HepG2 (cell line): ENCODE measurements around the gene PRDM10. TPM values are rescaled to one million over a fixed set of nuclear protein-coding genes. Genes with fewer than 3 reads are reported as not detected.

ENCODE experiments used
- ATAC-seq: fragments of 200-7000 bp; cut with Tn5 transposase; 3 replicates; pipeline ENCODE4 v1.9.1; 2020; ENCODE audit warnings: mild to moderate bottlenecking, moderate library complexity
- BruUV-seq: library from RNA; stranded (reverse); fragments of 400-500 nt; replicated peaks from 2 replicates; lab custom pipeline; 2021; lab: Mats Ljungman, UMichigan
- CTCF ChIA-PET: fragments of 300-600 bp; formaldehyde crosslinking; extraction: SDS; loops from one replicate; lab custom pipeline; 2021; ENCODE audit warnings: low total read pairs, inconsistent platforms, low intra/inter-chr PET ratio; lab: Yijun Ruan, JAX
- POLR2A ChIA-PET: fragments of 350-600 bp; sonication (Branson Sonifier 250); formaldehyde crosslinking; loops from one replicate; lab custom pipeline; 2020; ENCODE audit warnings: antibody characterized with exemption, inconsistent platforms; lab: Yijun Ruan, JAX
- DNase-seq: peaks from one replicate; pipeline ENCODE4 v3.0.0-alpha.2; 2015; ENCODE audit warnings: low spot score
- FAIRE-seq: peaks from 3 replicates; lab custom pipeline; 2011; peaks lifted over from hg19 to GRCh38; lab: Jason Lieb, UNC
- H2AFZ ChIP-seq: one replicate; pipeline ENCODE4 v1.6.1; 2011; ENCODE audit warnings: low read length, inconsistent platforms
- H3K27ac ChIP-seq: fragments of 300-600 bp; 3 replicates; pipeline ENCODE4 v1.8.0; 2011; ENCODE audit warnings: mixed run types, mild to moderate bottlenecking, mixed read lengths, low read length, inconsistent platforms; ENCODE audit not compliant: insufficient read depth; ENCODE audit errors: extremely low read length
- H3K27me3 ChIP-seq, 2 experiments: fragments of 200-600 bp in 1 of 2; 2 replicates in 1 of 2; 3 replicates in 1 of 2; pipeline versions ENCODE4 v1.6.0 to v1.8.0; 2011; ENCODE audit warnings: low read length in 2 of 2, mild to moderate bottlenecking in 2 of 2, moderate library complexity in 2 of 2, inconsistent platforms in 1 of 2; ENCODE audit not compliant: insufficient read depth in 2 of 2, control insufficient read depth in 1 of 2
- H3K36me3 ChIP-seq, 2 experiments: fragments of 200-600 bp in 1 of 2; replicated peaks in 1 of 2; 2 replicates in 1 of 2; 3 replicates in 1 of 2; pipeline versions ENCODE4 v1.5.1 to v1.8.0; 2011; ENCODE audit warnings: low read length in 2 of 2, inconsistent platforms in 1 of 2; ENCODE audit not compliant: insufficient read depth in 2 of 2, control insufficient read depth in 1 of 2
- H3K4me1 ChIP-seq: 2 replicates; pipeline ENCODE4 v1.5.1; 2012; ENCODE audit warnings: low read length, inconsistent platforms; ENCODE audit not compliant: insufficient read depth
- H3K4me2 ChIP-seq: 2 replicates; pipeline ENCODE4 v1.6.0; 2011; ENCODE audit warnings: low read depth, low read length, inconsistent platforms
- H3K4me3 ChIP-seq, 3 experiments: fragments of 200-600 bp in 1 of 3; sonication (generic), shearing (Covaris generic) in 1 of 3; replicated peaks in 1 of 3; 2 replicates each; pipeline ENCODE4 v1.5.1; 2011 to 2016; ENCODE audit warnings: low read length in 3 of 3, inconsistent platforms in 2 of 3, low read depth in 2 of 3, mild to moderate bottlenecking in 2 of 3, control low read depth in 1 of 3, mixed read lengths in 1 of 3; ENCODE audit not compliant: insufficient read depth in 1 of 3
- H3K79me2 ChIP-seq: one replicate; pipeline ENCODE4 v1.6.1; 2011; ENCODE audit warnings: low read length, inconsistent platforms; ENCODE audit not compliant: insufficient read depth
- H3K9ac ChIP-seq: 2 replicates; pipeline ENCODE4 v1.6.0; 2011; ENCODE audit warnings: mild to moderate bottlenecking, low read depth, low read length, inconsistent platforms; ENCODE audit not compliant: insufficient read depth
- H3K9me3 ChIP-seq: 2 replicates; pipeline ENCODE4 v1.5.1; 2012; ENCODE audit warnings: mild to moderate bottlenecking, low read length
- H4K20me1 ChIP-seq: 2 replicates; pipeline ENCODE4 v1.6.0; 2011; ENCODE audit warnings: inconsistent platforms, mild to moderate bottlenecking, low read length, moderate library complexity; ENCODE audit not compliant: insufficient read depth
- FOXA1 ChIP-seq, 2 experiments: fragments of 450-650 bp in 1 of 2; sonication (generic) in 1 of 2; formaldehyde crosslinking in 1 of 2; IDR thresholded peaks; 2 replicates each; pipeline versions ENCODE4 v1.4.0 to v1.6.1; 2016 to 2020; ENCODE audit warnings: missing genetic modification reagents in 1 of 2
- HOXA5 ChIP-seq: sonication (generic); formaldehyde crosslinking; IDR thresholded peaks from 2 replicates; pipeline ENCODE4 v1.4.0; 2020; ENCODE audit warnings: missing genetic modification reagents
- ISL2 ChIP-seq: sonication (generic); formaldehyde crosslinking; IDR thresholded peaks from 2 replicates; pipeline ENCODE4 v1.5.0; 2020; ENCODE audit warnings: missing genetic modification reagents
- KMT2A ChIP-seq: sonication (generic); formaldehyde crosslinking; IDR thresholded peaks from 2 replicates; pipeline ENCODE4 v1.4.0; 2020; ENCODE audit warnings: missing genetic modification reagents
- NONO ChIP-seq, 2 experiments: fragments of 450-650 bp in 1 of 2; sonication (generic) in 1 of 2; formaldehyde crosslinking in 1 of 2; IDR thresholded peaks in 1 of 2; conservative IDR thresholded peaks in 1 of 2; 2 replicates each; pipeline versions ENCODE4 v1.6.1 to v1.8.0; 2017 to 2022; ENCODE audit warnings: mild to moderate bottlenecking in 1 of 2, missing genetic modification reagents in 1 of 2, moderate library complexity in 1 of 2
- SAFB2 ChIP-seq: sonication (generic); formaldehyde crosslinking; IDR thresholded peaks from 2 replicates; pipeline ENCODE4 v1.5.1; 2020; ENCODE audit warnings: missing genetic modification reagents, low read depth, mild to moderate bottlenecking, borderline replicate concordance
- SALL1 ChIP-seq: sonication (generic); formaldehyde crosslinking; IDR thresholded peaks from 2 replicates; pipeline ENCODE4 v1.8.0; 2022; ENCODE audit warnings: mild to moderate bottlenecking, missing genetic modification reagents
- SALL2 ChIP-seq: sonication (generic); formaldehyde crosslinking; IDR thresholded peaks from 2 replicates; pipeline ENCODE4 v1.8.1; 2023; ENCODE audit warnings: mild to moderate bottlenecking, missing genetic modification reagents, inconsistent platforms
- SAP130 ChIP-seq: IDR thresholded peaks from 2 replicates; pipeline ENCODE4 v1.6.1; 2016; ENCODE audit warnings: low read depth
- SP1 ChIP-seq, 2 experiments: fragments of 450-650 bp in 1 of 2; sonication (generic) in 1 of 2; formaldehyde crosslinking in 1 of 2; IDR thresholded peaks; 2 replicates each; pipeline versions ENCODE4 v1.4.0 to v1.6.1; 2016 to 2020; ENCODE audit warnings: missing genetic modification reagents in 1 of 2
- THAP11 ChIP-seq: IDR thresholded peaks from 2 replicates; pipeline ENCODE4 v1.6.1; 2016; ENCODE audit warnings: missing biosample characterization, missing genetic modification reagents
- ZNF30 ChIP-seq: sonication (generic); formaldehyde crosslinking; IDR thresholded peaks from 2 replicates; pipeline ENCODE4 v1.5.0; 2020; ENCODE audit warnings: mild to moderate bottlenecking, missing genetic modification reagents
- ZNF598 ChIP-seq: sonication (generic); formaldehyde crosslinking; IDR thresholded peaks from 2 replicates; pipeline ENCODE4 v1.5.1; 2020; ENCODE audit warnings: mild to moderate bottlenecking, missing genetic modification reagents, borderline replicate concordance
- ZNF629 ChIP-seq: sonication (generic); formaldehyde crosslinking; conservative IDR thresholded peaks from 2 replicates; pipeline ENCODE4 v1.5.0; 2020; ENCODE audit warnings: missing genetic modification reagents
- ZNF660 ChIP-seq: sonication (generic); formaldehyde crosslinking; IDR thresholded peaks from 2 replicates; pipeline ENCODE4 v1.5.1; 2020; ENCODE audit warnings: mild to moderate bottlenecking, low read depth, missing genetic modification reagents, borderline replicate concordance
- WGBS: methylation state at CpG from one replicate; pipeline ENCODE4 v1.1.6; 2017; ENCODE audit warnings: low lambda C conversion rate; 5-methylcytosine and 5-hydroxymethylcytosine counted together
- in situ Hi-C: cut with HindIII; loops from 2 replicates; pipeline ENCODE4 v1.10.0; 2017; ENCODE audit warnings: low pct_unique_long_range_greater_than_20kb; ENCODE audit not compliant: extremely low pct_ligation_motif_present
- intact Hi-C: fragments of 100-400 bp; cut with micrococcal nuclease; formaldehyde crosslinking; loops from one replicate; pipeline ENCODE4 v1.10.0; 2022; ENCODE audit not compliant: unreplicated experiment
- polyA plus RNA-seq, 8 experiments: library from polyadenylated mRNA; depleted of rRNA in 3 of 8; stranded (reverse) in 7 of 8; unstranded in 1 of 8; fragments of >200 nt; fragmentation: Illumina TruSeq in 4 of 8; extraction: Trizol in 4 of 8; gene quantifications; 2 replicates each; pipeline versions ENCODE4 v1.2.1 to v1.2.3, GENCODE V29; 2011 to 2016; ENCODE audit warnings: low read depth in 4 of 8, missing spikeins in 1 of 8, mixed read lengths in 1 of 8; ENCODE audit not compliant: insufficient read depth in 1 of 8
- total RNA-seq, 5 experiments: library from RNA; depleted of rRNA; stranded (reverse); fragments of >200 nt; fragmentation: Illumina TruSeq; extraction: Trizol; gene quantifications; 2 replicates each; pipeline ENCODE4 v1.2.3, GENCODE V29; 2016; ENCODE audit warnings: low read depth in 1 of 5
- TF ChIP-seq, protein P1 (sequence below): sonication (generic); formaldehyde crosslinking; IDR thresholded peaks from 2 replicates; pipeline ENCODE4 v1.8.1; 2023; ENCODE audit warnings: mild to moderate bottlenecking, moderate library complexity, missing genetic modification reagents
- TF ChIP-seq, protein P2 (sequence below): IDR thresholded peaks from 2 replicates; pipeline ENCODE4 v1.4.0; 2020; ENCODE audit warnings: mild to moderate bottlenecking, missing genetic modification reagents

Gene PRDM10
- total and polyA plus RNA-seq, 2 of the 13 experiments (the other 11 are each of a cell fraction or from before 2014, with no cell fraction given), result 5.7 to 5.8 TPM

DNA sequence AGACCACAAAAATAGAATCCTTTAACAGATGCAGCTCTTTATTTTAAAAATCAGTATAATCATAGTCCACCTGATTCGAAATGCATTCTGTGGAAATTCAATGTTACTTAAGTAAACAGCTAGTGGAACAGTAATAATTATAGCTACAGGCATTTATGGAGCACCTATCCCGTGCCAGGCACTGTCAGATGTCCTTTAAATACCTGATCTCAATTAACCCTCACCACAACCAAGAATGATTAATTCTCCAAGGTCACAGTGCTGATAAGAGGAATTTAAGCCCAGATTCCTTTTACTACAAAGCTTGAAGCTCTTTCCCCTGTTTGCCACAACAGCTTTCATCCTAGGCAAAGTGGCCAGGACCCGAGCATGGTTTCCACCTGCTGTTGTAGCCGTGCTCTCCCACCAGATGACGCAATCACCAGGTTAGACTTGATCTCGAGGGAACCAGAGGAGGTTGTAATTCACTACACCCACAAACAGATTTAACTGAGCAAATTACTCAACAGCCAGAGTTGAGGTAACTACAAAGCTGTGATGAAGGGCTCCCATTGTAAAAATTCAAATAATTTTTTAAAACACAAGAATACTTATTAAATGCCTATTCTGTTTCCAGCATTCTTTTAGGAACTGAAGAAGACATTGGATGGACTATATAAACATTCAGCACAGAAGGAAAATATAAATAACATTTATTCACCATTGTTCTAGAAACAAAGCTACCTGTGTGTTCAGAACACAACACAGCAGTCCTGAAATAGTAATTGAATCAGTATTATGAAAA lies 10.3 kb downstream of the PRDM10 start:
- H3K4me1 ChIP-seq, result peaks cover 47% of the 10 kb centered on the region
- H3K9ac ChIP-seq, result no peak overlapping the region
- peak; percentile 56 for FAIRE-seq
- peak; percentile 82 for DNase-seq
- BruUV-seq, result no TSS peak
- no peaks in the 10 kb centered on the region for H3K27me3 ChIP-seq
- H3K79me2 ChIP-seq, result peaks cover 46% of the 10 kb centered on the region
- WGBS, result 28% methylated on average over 6 of the region's 6 CpGs
- H3K9me3 ChIP-seq, result no peaks in the 10 kb centered on the region
- H2AFZ ChIP-seq, result no peak overlapping the region
- peak overlapping the region; percentile 18; the same call in 1 of the 2 replicates for H3K4me2 ChIP-seq
- ChIA-PET CTCF (interaction anchor here (2.3 kb wide), 1 partner anchor 140 kb away, joined by 14 read pairs; no protein-coding TSS in a partner anchor), POLR2A (interaction anchor here (0.6 to 3.2 kb wide), 6 partner anchors 10 to 139 kb away, joined by 3 to 59 read pairs (median 4); partner anchors contain the start of gene PRDM10)
- ATAC-seq, result peak; percentile 90
- no peaks in the 10 kb centered on the region for H4K20me1 ChIP-seq
- no peak overlapping the region for H3K4me3 ChIP-seq
- H3K27ac ChIP-seq, result peak overlapping the region; percentile 3
- in situ Hi-C loops, result loop anchor here (5.0 kb wide), 1 partner anchor 140 kb away; no protein-coding TSS in a partner anchor
- intact Hi-C loops, result loop anchor here (1.0 kb wide), 2 partner anchors 19 to 140 kb away; no protein-coding TSS in a partner anchor
- no peaks in the 10 kb centered on the region; a peak in 1 of 5 replicates for H3K36me3 ChIP-seq
- TF ChIP-seq SP1 (IDR thresholded peaks at IDR 0.05) (no peak), SP1 (CRISPR knock-in tag; IDR thresholded peaks at IDR 0.05) (no peak), ZNF629 (CRISPR knock-in tag) (no peak), THAP11 (peak; percentile 53; the same call in 1 of the 2 replicates), ISL2 (CRISPR knock-in tag) (0 out of 2 replicates have a peak, but pooled peaks have one; percentile 26), ZNF30 (CRISPR knock-in tag) (no peak), SAP130 (CRISPR knock-in tag) (peak; percentile 59), KMT2A (CRISPR knock-in tag) (peak; percentile 44; the same call in 1 of the 2 replicates), HOXA5 (CRISPR knock-in tag) (no peak), NONO (IDR thresholded peaks at IDR 0.05) (no peak), NONO (CRISPR knock-in tag; conservative IDR thresholded peaks at IDR 0.05) (peak; percentile 35; the same call in 1 of the 2 replicates), FOXA1 (IDR thresholded peaks at IDR 0.05) (no peak), FOXA1 (CRISPR knock-in tag; IDR thresholded peaks at IDR 0.05) (0 out of 2 replicates have a peak, but pooled peaks have one; percentile 12), SALL2 (CRISPR knock-in tag) (no peak), SAFB2 (CRISPR knock-in tag) (no peak), SALL1 (CRISPR knock-in tag) (peak; percentile 66), ZNF660 (CRISPR knock-in tag) (no peak), ZNF598 (CRISPR knock-in tag) (no peak)
- TF ChIP-seq, protein P1, sequence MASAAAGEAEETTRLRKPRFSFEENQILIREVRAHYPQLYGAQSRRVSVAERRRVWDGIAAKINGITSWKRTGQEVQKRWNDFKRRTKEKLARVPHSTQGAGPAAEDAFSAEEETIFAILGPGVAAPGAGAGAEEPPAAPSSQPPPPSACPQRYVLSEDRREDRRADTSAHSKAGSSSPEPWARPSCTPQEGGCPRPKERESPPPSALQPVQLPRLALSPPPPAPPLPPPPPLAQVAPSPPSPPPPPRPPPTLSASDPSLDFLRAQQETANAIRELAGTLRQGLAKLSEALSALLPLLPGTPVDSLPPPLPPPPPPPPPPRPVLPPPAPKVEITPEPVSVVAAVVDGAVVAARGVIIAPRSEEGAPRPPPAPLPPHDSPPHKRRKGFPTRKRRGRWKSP (CRISPR knock-in tag), result peak; percentile 26; the same call in 1 of the 2 replicates
- TF ChIP-seq, protein P2, sequence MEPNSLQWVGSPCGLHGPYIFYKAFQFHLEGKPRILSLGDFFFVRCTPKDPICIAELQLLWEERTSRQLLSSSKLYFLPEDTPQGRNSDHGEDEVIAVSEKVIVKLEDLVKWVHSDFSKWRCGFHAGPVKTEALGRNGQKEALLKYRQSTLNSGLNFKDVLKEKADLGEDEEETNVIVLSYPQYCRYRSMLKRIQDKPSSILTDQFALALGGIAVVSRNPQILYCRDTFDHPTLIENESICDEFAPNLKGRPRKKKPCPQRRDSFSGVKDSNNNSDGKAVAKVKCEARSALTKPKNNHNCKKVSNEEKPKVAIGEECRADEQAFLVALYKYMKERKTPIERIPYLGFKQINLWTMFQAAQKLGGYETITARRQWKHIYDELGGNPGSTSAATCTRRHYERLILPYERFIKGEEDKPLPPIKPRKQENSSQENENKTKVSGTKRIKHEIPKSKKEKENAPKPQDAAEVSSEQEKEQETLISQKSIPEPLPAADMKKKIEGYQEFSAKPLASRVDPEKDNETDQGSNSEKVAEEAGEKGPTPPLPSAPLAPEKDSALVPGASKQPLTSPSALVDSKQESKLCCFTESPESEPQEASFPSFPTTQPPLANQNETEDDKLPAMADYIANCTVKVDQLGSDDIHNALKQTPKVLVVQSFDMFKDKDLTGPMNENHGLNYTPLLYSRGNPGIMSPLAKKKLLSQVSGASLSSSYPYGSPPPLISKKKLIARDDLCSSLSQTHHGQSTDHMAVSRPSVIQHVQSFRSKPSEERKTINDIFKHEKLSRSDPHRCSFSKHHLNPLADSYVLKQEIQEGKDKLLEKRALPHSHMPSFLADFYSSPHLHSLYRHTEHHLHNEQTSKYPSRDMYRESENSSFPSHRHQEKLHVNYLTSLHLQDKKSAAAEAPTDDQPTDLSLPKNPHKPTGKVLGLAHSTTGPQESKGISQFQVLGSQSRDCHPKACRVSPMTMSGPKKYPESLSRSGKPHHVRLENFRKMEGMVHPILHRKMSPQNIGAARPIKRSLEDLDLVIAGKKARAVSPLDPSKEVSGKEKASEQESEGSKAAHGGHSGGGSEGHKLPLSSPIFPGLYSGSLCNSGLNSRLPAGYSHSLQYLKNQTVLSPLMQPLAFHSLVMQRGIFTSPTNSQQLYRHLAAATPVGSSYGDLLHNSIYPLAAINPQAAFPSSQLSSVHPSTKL, result 0 out of 2 replicates have a peak, but pooled peaks have one; percentile 38
